MM.1S (cell line): ENCODE measurements around the gene MYO16.

ENCODE experiments used
- EZH2 ChIP-seq: fragments of 300-600 bp; sonication (generic); optimal IDR thresholded peaks from 2 replicates; pipeline ENCODE3; 2017; ENCODE audit warnings: low read depth, mild to moderate bottlenecking, antibody characterized with exemption, low read length, mixed read lengths
- EZH2phosphoT487 ChIP-seq: fragments of 300-600 bp; sonication (generic); IDR thresholded peaks from 2 replicates; pipeline ENCODE4 v1.6.1; 2018; ENCODE audit warnings: antibody characterized with exemption, low read length
- TF ChIP-seq, protein P1 (sequence below): fragments of 300-600 bp; sonication (generic); IDR thresholded peaks from 2 replicates; pipeline ENCODE4 v1.5.1; 2016; ENCODE audit warnings: antibody characterized with exemption, low read length, mixed read lengths

DNA sequence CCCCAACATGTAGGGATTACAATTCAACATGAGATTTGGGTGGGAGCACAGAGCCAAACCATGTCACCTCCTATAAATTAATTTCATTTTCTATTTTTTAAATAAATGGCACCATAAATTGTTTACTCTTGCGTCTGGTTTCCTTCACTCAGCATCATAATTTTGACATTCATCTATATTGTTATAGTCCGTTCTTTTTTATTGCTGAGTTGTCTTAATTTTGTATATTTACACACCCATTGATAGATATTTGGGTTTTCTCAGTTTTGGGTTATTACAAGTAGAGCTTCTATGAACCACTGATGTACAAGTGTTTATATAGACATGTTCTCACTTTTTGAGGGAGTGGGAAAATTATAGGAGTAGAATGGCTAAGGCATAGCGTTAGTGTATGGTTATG, 445.4 kb downstream of the MYO16 start:
- TF ChIP-seq, protein P1, sequence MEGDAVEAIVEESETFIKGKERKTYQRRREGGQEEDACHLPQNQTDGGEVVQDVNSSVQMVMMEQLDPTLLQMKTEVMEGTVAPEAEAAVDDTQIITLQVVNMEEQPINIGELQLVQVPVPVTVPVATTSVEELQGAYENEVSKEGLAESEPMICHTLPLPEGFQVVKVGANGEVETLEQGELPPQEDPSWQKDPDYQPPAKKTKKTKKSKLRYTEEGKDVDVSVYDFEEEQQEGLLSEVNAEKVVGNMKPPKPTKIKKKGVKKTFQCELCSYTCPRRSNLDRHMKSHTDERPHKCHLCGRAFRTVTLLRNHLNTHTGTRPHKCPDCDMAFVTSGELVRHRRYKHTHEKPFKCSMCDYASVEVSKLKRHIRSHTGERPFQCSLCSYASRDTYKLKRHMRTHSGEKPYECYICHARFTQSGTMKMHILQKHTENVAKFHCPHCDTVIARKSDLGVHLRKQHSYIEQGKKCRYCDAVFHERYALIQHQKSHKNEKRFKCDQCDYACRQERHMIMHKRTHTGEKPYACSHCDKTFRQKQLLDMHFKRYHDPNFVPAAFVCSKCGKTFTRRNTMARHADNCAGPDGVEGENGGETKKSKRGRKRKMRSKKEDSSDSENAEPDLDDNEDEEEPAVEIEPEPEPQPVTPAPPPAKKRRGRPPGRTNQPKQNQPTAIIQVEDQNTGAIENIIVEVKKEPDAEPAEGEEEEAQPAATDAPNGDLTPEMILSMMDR, result no peak
- TF ChIP-seq EZH2 (no peak), EZH2phosphoT487 (no peak)
